Stimulated activated CD8-positive, alpha-beta memory T cell treated with anti-CD3 and anti-CD28 coated beads, Interleukin-7, amount 100 ng/mL, for 1 hour (primary cell): Measurements from ENCODE around the gene OR4D11.
"Not testable (repeated sequence)": the region's sequence is repeated elsewhere in the genome, so short reads cannot be mapped to it uniquely, and the experiment has no call there.

Experiments
- DNase-seq, 2 donors: peaks; one replicate each; pipeline ENCODE4 v3.0.0-alpha.2; 2020; ENCODE audit warnings: low read depth in 2 of 2

The OR4D11 gene

GRCh38 chr11:59503276-59503675 lies at the start of gene OR4D11:
Gene OR4D11 (plus strand): TSS chr11:59503576. CDS start chr11:59503576, 0 bp downstream.
- no peak for DNase-seq

GRCh38 chr11:59456661-59457060 lies 46.7 kb upstream of the OR4D11 start, which contains the start of gene OR4D6:
Gene OR4D6 (plus strand): TSS chr11:59456961. CDS start chr11:59456961, 0 bp downstream.
- no peak for DNase-seq

GRCh38 chr11:59459916-59460315 lies 43.5 kb upstream of the OR4D11 start:
- DNase-seq = no peak

GRCh38 chr11:59463190-59463641 lies 40.2 kb upstream of the OR4D11 start:
- no peak for DNase-seq

GRCh38 chr11:59473015-59473414 lies 30.4 kb upstream of the OR4D11 start, which contains the start of gene OR4D10:
Gene OR4D10 (plus strand): TSS chr11:59473315. CDS start chr11:59477430, 4,115 bp downstream.
- DNase-seq = no peak

GRCh38 chr11:59475176-59475575 lies 28.2 kb upstream of the OR4D11 start:
- DNase-seq = no peak

- DNase-seq = no peak
These were observed 23.5 kb upstream of the OR4D11 start for GRCh38 chr11:59479906-59480305.

- DNase-seq = no peak
These were observed 23.0 kb upstream of the OR4D11 start for GRCh38 chr11:59480359-59480758.

GRCh38 chr11:59501931-59502330 lies 1.4 kb upstream of the OR4D11 start:
- DNase-seq = no peak

GRCh38 chr11:59510941-59511589 lies 7.7 kb downstream of the OR4D11 start, which contains the start of gene OR4D9:
Gene OR4D9 (plus strand): TSS chr11:59511539. CDS start chr11:59514913, 3,374 bp downstream.
- DNase-seq = no peak

- DNase-seq = no peak
These were observed 8.3 kb downstream of the OR4D11 start for GRCh38 chr11:59511675-59512074.

GRCh38 chr11:59520139-59520538 lies 16.8 kb downstream of the OR4D11 start:
- DNase-seq = not testable (repeated sequence)

- DNase-seq = no peak
These were observed 17.4 kb downstream of the OR4D11 start for GRCh38 chr11:59520741-59521140.

GRCh38 chr11:59523541-59523940 lies 20.2 kb downstream of the OR4D11 start:
- no peak for DNase-seq

GRCh38 chr11:59528711-59529110 lies 25.3 kb downstream of the OR4D11 start:
- DNase-seq = no peak

GRCh38 chr11:59532620-59533019 lies 29.2 kb downstream of the OR4D11 start:
- DNase-seq = no peak

- DNase-seq = no peak
These were observed 31.3 kb downstream of the OR4D11 start for GRCh38 chr11:59534676-59535075.

GRCh38 chr11:59542142-59542810 lies 38.9 kb downstream of the OR4D11 start:
- DNase-seq = no peak

- DNase-seq = not testable (repeated sequence)
These were observed 40.3 kb downstream of the OR4D11 start for GRCh38 chr11:59543713-59544112.

- DNase-seq = no peak
These were observed 41.4 kb downstream of the OR4D11 start for GRCh38 chr11:59544869-59545178.

- DNase-seq = no peak
These were observed 42.0 kb downstream of the OR4D11 start for GRCh38 chr11:59545179-59546020.

GRCh38 chr11:59547605-59548308 lies 44.4 kb downstream of the OR4D11 start:
- DNase-seq = not testable (repeated sequence)
